ENCODE results near the gene MGAT4B. TPM values are rescaled to one million over a fixed set of nuclear protein-coding genes. Genes with fewer than 3 reads are reported as not detected.
A peak's percentile ranks its signal among the peaks of the same experiment; 100 is the strongest.

The MGAT4B gene
- total RNA-seq, 3 donors from 2014 or later (not counting 1 experiment from before 2014, with no cell fraction given), result 143 to 159 (median 144) TPM

DNA sequence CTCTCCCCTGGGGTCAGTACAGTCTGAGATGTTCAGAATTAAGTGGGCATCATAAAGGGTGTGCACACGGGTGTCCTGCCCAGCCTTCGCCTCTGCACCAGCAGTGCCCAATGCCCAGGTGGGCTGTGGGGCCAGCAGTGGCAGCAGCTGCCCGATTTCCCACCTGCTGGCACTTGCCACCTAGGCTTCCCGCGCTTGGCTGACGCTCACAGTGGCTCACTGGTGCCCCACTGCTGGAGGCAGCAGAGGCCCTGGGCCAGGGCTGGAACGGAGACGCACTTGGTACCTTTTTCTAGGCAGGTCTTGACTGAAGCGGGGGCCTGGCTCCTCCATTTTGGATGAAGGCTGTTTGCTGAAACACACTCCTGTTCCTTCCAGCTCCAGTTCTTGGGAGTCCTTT, 35.0 kb upstream of the MGAT4B start:
- H3K4me1 Mint-ChIP-seq, result peaks cover 9 to 12% of the 10 kb centered on the region in 2 donors
- H3K27me3 Mint-ChIP-seq (ENCODE audit: low read depth in 2 of 2), result no peaks in the 10 kb centered on the region
- no peak for TF ChIP-seq CTCF (IDR thresholded peaks at IDR 0.05)
- Histone ChIP-seq H3K36me3 (ENCODE audit: control insufficient read depth, insufficient read depth, low read length) (peaks cover 29% of the 10 kb centered on the region), H3K27ac (ENCODE audit: low read length) (no peak overlapping the region), H3K9me3 (ENCODE audit: control insufficient read depth, insufficient read depth, low read length) (no peaks in the 10 kb centered on the region), H3K4me1 (ENCODE audit: control insufficient read depth, insufficient read depth, low read length) (peaks cover 12% of the 10 kb centered on the region), H3K4me3 (ENCODE audit: low read length) (no peak overlapping the region), H3K27me3 (ENCODE audit: control insufficient read depth, insufficient read depth, low read length) (no peaks in the 10 kb centered on the region)
- peaks cover 2% of the 10 kb centered on the region for H3K36me3 Mint-ChIP-seq
- H3K27ac Mint-ChIP-seq, result peak overlapping the region in 1 of 2 donors; percentile 91
- 95% methylated on average over 9 of the region's 9 CpGs for WGBS (ENCODE audit: insufficient coverage)
- DNase-seq, result no peak
- no peak for ATAC-seq
- peak overlapping the region; percentile 59 for H3K4me3 Mint-ChIP-seq
- peaks cover 0 to 3% of the 10 kb centered on the region in 2 donors for H3K9me3 Mint-ChIP-seq
- intact Hi-C loops (cut with micrococcal nuclease), result no loop called here

DNA sequence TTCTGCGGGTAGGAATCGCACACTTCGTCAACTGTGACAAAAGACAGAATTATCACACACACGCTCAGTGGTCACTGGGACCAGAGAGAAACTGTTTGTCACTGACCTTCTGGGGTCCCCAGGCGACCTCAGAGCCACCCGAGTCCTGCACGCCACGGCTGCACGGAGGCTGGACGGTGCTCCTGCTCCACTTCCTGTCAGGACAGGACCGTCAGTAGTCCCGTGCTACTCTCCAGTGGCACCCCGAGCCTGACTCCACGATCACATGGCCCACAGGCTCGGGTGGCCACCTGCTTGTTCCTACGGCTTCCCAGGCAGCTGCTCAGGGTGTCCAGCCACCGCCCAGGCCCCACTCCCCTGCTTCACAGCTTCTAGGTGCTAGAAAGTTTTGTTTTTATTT, 34.1 kb upstream of the MGAT4B start:
- Mint-ChIP-seq H3K36me3 (peaks cover 10% of the 10 kb centered on the region), H3K27me3 (ENCODE audit: low read depth in 2 of 2) (no peaks in the 10 kb centered on the region), H3K9me3 (peaks cover 0 to 3% of the 10 kb centered on the region in 2 donors), H3K27ac (peak overlapping the region in 1 of 2 donors; percentile 91), H3K4me1 (peaks cover 17 to 21% of the 10 kb centered on the region in 2 donors), H3K4me3 (peak overlapping the region; percentile 49)
- DNase-seq (no peak), ATAC-seq (no peak)
- Histone ChIP-seq H3K27ac (ENCODE audit: low read length) (no peak overlapping the region), H3K9me3 (ENCODE audit: control insufficient read depth, insufficient read depth, low read length) (no peaks in the 10 kb centered on the region), H3K27me3 (ENCODE audit: control insufficient read depth, insufficient read depth, low read length) (no peaks in the 10 kb centered on the region), H3K36me3 (ENCODE audit: control insufficient read depth, insufficient read depth, low read length) (peaks cover 37% of the 10 kb centered on the region), H3K4me1 (ENCODE audit: control insufficient read depth, insufficient read depth, low read length) (peaks cover 20% of the 10 kb centered on the region), H3K4me3 (ENCODE audit: low read length) (no peak overlapping the region)
- WGBS (ENCODE audit: insufficient coverage), result 90% methylated on average over 17 of the region's 17 CpGs
- TF ChIP-seq CTCF (IDR thresholded peaks at IDR 0.05), result no peak
- intact Hi-C loops (cut with micrococcal nuclease), result no loop called here

- peak overlapping the region; percentile 49 for H3K4me3 Mint-ChIP-seq
- no peaks in the 10 kb centered on the region for H3K9me3 ChIP-seq (ENCODE audit: control insufficient read depth, insufficient read depth, low read length)
- 95% methylated on average over 11 of the region's 11 CpGs for WGBS (ENCODE audit: insufficient coverage)
- no peak overlapping the region for H3K4me3 ChIP-seq (ENCODE audit: low read length)
- H3K27ac Mint-ChIP-seq, result peak overlapping the region in 1 of 2 donors; percentile 91
- ATAC-seq, result no peak
- H3K27me3 ChIP-seq (ENCODE audit: control insufficient read depth, insufficient read depth, low read length), result no peaks in the 10 kb centered on the region
- peaks cover 0 to 3% of the 10 kb centered on the region in 2 donors for H3K9me3 Mint-ChIP-seq
- DNase-seq, result no peak
- peaks cover 37% of the 10 kb centered on the region for H3K36me3 ChIP-seq (ENCODE audit: control insufficient read depth, insufficient read depth, low read length)
- H3K36me3 Mint-ChIP-seq, result peaks cover 10% of the 10 kb centered on the region
- intact Hi-C loops (cut with micrococcal nuclease), result no loop called here
- H3K27ac ChIP-seq (ENCODE audit: low read length), result no peak overlapping the region
- TF ChIP-seq CTCF (IDR thresholded peaks at IDR 0.05), result no peak
- H3K4me1 Mint-ChIP-seq, result peaks cover 18 to 21% of the 10 kb centered on the region in 2 donors
- H3K4me1 ChIP-seq (ENCODE audit: control insufficient read depth, insufficient read depth, low read length), result peaks cover 20% of the 10 kb centered on the region
- H3K27me3 Mint-ChIP-seq (ENCODE audit: low read depth in 2 of 2), result no peaks in the 10 kb centered on the region
These were observed 33.7 kb upstream of the MGAT4B start for GRCh38 chr5:179840321-179840720.

Data from natural killer cell (primary cell).